Activated naive CD4-positive, alpha-beta T cell treated with anti-CD3 and anti-CD28 coated beads, Interleukin-2, amount 50 U/mL, for 72 hours (primary cell): ENCODE results near the gene SIN3A. TPM values are rescaled to one million over a fixed set of nuclear protein-coding genes. Genes with fewer than 3 reads are reported as not detected.
"Not testable (repeated sequence)": the region's sequence is repeated elsewhere in the genome, so short reads cannot be mapped to it uniquely, and the experiment has no call there.

Experiments
- ATAC-seq, 2 donors: fragments of 150-1000 bp; cut with Tn5 transposase; 2 replicates each; pipeline ENCODE4 v1.10.0; 2021; ENCODE audit warnings: mild to moderate bottlenecking in 2 of 2, moderate library complexity in 2 of 2
- DNase-seq, 2 donors: peaks; one replicate each; pipeline ENCODE4 v3.0.0; 2021 to 2022; ENCODE audit warnings: low spot score in 2 of 2
- H3K27ac Mint-ChIP-seq, 2 donors: one replicate each; pipeline ENCODE4 v1.8.0; 2022; ENCODE audit warnings: mild to moderate bottlenecking in 2 of 2, mixed read lengths in 2 of 2
- H3K36me3 Mint-ChIP-seq, 2 donors: one replicate each; pipeline ENCODE4 v1.8.0; 2022; ENCODE audit warnings: mixed read lengths in 2 of 2
- H3K9me3 Mint-ChIP-seq, 2 donors: one replicate each; pipeline ENCODE4 v1.8.0; 2022; ENCODE audit warnings: mixed read lengths in 2 of 2
- total RNA-seq, 2 donors: library from RNA; stranded (reverse); gene quantifications; one replicate each; pipeline ENCODE4 v1.2.3, GENCODE V29; 2022

The SIN3A gene
- total RNA-seq, 2 donors from 2014 or later: 104 to 123 TPM

DNA sequence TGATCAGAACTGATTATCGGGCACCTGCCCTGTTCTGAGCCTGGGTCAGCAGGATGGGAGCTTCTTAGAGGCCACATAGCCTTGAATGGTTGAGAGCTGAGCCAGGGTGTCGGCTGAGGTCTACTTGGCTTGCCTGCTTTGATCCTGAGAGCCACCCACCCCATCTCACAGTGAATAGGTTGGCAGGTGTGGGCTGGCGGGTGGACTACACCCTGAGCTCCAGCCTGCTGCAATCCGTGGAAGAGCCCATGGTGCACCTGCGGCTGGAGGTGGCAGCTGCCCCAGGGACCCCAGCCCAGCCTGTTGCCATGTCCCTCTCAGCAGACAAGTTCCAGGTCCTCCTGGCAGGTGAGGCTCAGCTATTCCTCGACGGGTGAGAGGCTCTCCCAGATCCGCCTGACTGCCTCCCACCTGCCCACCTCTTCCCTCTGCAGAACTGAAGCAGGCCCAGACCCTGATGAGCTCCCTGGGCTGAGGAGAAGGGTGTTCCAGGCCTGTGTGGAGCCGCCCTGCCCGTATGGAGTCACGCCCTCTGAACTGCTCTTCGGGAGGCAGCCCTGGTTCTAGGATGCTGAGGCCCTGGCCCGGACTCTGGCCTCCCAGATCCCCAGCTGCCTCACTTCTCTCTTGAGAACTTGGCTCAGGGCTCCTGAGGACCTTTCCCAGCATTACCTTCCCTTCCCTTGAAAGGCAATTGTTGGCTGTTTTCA is 111.8 kb downstream of the SIN3A start:
- Mint-ChIP-seq H3K27ac (no peak overlapping the region), H3K36me3 (peaks cover 0 to 5% of the 10 kb centered on the region in 2 donors), H3K9me3 (no peaks in the 10 kb centered on the region)
- DNase-seq (no peak), ATAC-seq (no peak)

DNA sequence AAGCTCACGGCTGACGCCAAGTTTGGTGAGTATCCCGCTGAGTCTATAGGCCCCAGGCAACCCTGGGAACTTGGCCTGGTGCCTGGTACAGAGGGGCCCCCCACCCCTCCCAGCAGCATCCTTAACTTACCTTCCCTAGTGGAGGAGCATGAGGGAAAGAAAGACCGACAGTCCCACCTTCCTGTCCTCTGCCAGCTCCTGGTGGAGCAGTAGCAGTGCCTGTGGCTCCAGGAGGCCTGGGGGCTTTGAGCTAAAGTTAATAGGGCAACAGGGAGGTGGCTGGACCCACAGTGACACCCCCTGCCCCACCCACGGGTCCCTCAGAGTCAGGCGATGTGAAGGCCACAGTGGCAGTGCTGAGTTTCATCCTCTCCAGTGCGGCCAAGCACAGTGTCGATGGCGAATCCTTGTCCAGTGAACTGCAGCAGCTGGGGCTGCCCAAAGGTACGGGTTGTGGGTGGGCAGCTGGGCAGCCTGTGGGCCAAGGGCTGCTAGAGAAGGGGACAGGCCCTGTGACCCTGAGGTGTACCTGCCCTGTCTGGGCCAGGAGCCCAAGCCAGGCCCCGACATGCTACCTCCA is 112.7 kb downstream of the SIN3A start:
- no peaks in the 10 kb centered on the region for H3K9me3 Mint-ChIP-seq
- peaks cover 0 to 5% of the 10 kb centered on the region in 2 donors for H3K36me3 Mint-ChIP-seq
- ATAC-seq (no peak), DNase-seq (no peak)
- no peak overlapping the region for H3K27ac Mint-ChIP-seq

DNA sequence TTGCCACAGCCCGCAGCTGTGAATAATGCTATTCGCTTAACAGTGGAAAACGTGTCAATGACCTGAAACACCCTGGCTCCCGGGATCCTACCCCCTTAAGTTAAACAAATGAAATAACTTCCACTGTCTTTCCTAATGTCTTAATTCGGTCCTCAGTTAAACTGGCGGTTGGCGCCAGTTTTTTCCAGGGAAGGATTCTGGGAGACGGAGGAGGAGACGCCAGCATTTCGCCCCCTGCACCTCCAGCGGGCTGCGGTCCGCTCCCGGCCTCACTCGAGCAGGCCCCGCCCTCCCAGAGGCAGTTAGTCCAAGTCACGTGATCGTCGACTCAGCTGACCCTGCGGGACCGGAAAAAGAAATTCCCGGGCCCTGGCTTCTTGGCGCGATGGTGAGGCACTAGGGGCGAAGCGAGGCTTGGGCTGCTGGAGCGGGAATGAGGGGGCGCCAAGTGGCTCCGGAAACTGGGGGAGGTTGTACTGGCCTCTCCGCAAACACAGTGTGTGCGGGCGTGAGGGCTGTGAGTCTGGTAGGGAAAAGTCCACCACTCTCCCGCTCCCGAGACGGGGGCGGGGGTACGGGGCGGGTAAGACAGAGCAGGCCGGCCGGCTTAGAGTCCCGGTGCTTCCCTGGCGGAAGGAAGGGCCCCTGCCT is 115.7 kb downstream of the SIN3A start, which contains the start of gene COMMD4:
Gene COMMD4, plus strand, starts transcription at position 359 of the 651 bp plus-strand sequence. Its CDS starts 27 bp downstream, at position 386.
- no peaks in the 10 kb centered on the region for H3K9me3 Mint-ChIP-seq
- H3K27ac Mint-ChIP-seq: peak within 1 kb of the TSS; percentile 91 to 100
- DNase-seq: peak; percentile 86 to 90
- H3K36me3 Mint-ChIP-seq: peaks cover 0 to 5% of the 10 kb centered on the region in 2 donors
- peak; percentile 91 to 92 for ATAC-seq

DNA sequence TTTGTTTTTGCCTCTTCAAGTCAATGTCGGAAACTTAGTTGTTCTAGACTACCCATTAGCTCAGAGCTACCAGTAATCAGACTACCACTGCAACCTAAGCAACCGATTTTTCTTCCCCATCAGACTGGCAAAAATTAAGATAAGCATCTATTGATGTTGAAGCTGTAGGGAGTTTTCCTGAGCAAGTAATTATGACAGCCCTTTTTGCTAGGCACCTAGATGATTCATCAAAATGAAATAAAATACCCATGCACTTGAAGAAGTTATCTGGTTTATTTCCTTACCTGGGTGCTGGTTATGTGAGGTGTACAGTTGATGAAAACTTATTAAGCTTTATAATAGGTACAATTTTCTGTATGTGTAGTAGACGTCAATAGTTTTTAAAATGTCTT is 116.2 kb downstream of the SIN3A start:
- ATAC-seq (no peak), DNase-seq (no peak)
- peaks cover 0 to 5% of the 10 kb centered on the region in 2 donors for H3K36me3 Mint-ChIP-seq
- no peaks in the 10 kb centered on the region for H3K9me3 Mint-ChIP-seq
- peak overlapping the region in 1 of 2 donors; percentile 91 for H3K27ac Mint-ChIP-seq

DNA sequence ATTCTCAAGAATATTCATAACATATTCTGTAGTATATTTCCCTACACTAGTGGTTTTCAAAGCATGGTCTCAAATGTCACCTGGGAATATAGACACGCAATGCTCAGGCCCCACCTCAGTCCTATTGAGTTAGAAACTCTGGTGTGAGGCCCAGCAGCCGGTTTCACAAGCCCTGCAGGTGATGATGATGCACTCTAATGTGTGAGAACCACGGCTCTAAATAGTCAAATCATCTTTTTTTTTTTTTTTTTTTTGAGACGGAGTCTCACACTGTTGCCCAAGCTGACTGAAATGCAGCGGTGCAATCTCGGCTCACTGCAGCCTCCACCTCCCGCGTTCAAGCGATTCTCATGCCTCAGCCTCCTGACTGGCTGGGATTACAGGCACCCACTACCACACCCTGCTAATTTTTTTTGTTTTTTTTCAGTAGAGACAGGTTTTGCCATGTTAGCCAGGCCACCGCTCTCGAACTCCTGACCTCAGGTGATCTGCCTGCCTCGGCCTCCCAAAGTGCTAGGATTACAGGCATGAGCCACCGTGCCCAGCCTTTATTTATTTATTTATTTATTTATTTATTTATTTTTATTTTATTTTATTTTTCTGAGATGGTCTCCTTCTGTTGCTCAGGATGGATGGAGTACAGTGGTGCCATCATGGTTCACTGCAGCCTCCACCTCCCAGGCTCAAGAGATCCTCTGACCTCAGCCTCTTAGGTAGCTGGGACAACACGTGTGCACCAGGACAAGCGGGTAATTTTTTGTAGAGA is 117.7 kb downstream of the SIN3A start:
- ATAC-seq, DNase-seq, H3K36me3 Mint-ChIP-seq, H3K9me3 Mint-ChIP-seq, H3K27ac Mint-ChIP-seq: not testable (repeated sequence)

DNA sequence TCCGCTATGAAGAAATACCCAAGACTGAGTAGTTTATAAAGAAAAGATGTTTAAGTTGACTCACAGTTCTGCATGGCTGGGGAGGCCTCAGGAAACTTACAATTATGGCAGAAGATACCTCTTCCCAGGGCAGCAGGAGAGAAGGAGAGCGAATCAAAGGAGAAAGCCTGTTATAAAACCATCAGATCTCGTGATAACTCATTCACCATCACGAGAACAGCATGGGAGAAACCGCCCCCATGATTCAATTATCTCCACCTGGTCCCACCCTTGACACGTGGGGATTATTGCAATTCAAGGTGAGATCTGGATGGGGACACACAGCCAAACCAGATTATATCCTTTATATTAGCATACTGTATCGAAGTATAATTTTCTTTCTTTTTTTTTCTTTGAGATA is 119.4 kb downstream of the SIN3A start:
- not testable (repeated sequence) for H3K9me3 Mint-ChIP-seq, H3K36me3 Mint-ChIP-seq, ATAC-seq, H3K27ac Mint-ChIP-seq, DNase-seq

DNA sequence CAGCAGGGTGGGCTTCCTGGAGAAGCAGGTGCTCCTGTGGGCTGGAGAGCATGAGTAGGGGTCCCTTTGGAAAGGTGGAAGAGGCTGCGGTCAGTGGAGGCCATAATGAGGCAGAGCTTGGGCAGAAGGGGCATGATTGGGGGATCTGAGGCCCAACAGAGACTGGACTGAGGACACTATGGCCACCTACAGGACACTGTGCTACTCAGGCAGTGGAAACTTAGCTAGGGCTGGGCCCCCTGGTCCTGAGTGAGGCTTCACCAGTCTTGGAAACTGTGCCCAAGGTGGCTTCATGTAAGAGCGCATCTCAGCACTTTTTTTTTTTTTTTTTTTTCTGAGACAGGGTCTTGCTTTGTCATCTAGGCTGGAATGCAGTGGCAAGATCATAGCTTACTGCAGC is 121.9 kb downstream of the SIN3A start:
- ATAC-seq: no peak
- Mint-ChIP-seq H3K9me3 (no peaks in the 10 kb centered on the region), H3K36me3 (no peaks in the 10 kb centered on the region), H3K27ac (no peak overlapping the region)
- DNase-seq: no peak

DNA sequence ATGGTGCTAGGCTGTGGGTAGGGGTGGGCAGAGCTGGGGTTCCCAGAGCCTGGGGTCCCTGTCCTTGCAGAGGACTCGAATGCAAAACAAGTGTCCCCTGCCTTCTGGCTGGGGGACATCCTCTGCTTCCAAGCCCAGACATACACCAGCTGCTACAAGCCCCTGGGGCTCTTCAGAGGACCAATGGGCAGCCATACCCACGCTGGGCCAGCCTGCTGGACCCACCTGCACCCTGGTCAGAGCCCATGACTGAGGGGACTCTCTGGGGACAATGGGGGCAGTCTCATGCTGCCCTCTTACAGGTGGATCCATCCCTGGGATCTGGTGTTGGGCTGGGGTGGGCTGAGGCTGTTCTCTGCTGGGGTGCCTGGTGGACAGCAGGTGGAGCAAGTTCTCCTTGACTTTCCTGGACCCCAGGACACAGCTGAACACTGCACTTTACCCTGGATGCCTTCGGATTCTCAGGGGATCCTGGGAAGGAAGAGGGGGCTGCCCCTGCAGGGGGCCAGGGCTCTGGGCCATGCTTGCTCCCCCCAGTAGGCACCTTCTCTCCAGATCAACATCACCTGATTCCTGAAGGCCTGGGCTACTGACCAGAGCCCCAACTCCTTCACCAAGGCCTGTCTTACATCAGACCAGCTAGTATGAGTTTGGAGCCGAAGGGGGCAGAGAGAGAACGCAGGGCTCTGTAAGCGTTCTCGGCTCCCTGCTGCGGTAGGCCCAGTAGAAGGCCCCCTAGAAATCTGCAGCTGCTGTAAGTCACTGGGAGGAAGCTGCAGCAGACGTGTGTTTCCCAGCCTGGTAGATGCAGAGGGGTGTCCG is 122.8 kb downstream of the SIN3A start:
- H3K9me3 Mint-ChIP-seq: no peaks in the 10 kb centered on the region
- ATAC-seq (no peak), DNase-seq (no peak)
- no peaks in the 10 kb centered on the region for H3K36me3 Mint-ChIP-seq
- H3K27ac Mint-ChIP-seq: no peak overlapping the region

DNA sequence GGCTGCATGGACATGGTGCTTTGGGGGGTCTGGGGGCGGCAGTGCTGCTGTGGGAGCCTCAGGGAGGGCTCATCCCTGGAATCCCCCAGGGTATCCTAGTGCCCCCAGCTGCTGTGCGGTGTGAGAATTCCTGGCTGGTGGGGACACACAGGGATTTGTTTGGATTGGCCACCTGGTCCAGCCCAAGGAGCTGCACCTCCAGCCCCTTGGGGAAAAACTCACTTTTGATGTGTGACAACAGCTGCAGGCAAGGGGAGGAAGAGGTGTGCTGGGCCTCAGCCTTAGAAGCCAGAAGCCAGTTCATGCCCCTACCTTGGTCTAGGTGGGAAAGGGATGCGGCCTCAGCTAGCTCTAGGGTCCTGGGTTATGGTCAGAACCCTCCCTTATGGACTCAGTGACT is 124.0 kb downstream of the SIN3A start:
- ATAC-seq: no peak
- Mint-ChIP-seq H3K36me3 (no peaks in the 10 kb centered on the region), H3K27ac (peak overlapping the region in 1 of 2 donors; percentile 29), H3K9me3 (no peaks in the 10 kb centered on the region)
- DNase-seq: no peak

DNA sequence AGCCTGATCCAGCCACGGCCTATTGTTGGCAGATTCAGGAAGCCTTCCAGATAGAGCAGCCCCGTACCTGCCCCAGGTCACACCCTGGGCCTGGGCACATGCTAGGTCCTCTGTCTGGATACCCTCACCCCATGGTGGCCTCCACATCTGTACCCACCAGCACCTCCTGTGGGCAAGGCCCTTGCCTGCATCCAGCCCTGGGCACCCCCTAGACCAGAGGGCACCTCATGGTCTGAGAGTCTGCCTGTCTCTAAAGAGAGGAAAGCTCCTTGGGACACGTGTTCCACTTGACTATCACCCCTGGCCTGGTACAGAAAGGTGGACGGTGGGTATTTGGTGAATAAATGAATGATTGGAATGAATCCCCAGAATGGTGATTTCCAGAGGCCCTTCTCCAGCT is 124.5 kb downstream of the SIN3A start:
- H3K9me3 Mint-ChIP-seq: no peaks in the 10 kb centered on the region
- DNase-seq (no peak), ATAC-seq (no peak)
- no peak overlapping the region for H3K27ac Mint-ChIP-seq
- H3K36me3 Mint-ChIP-seq: no peaks in the 10 kb centered on the region

DNA sequence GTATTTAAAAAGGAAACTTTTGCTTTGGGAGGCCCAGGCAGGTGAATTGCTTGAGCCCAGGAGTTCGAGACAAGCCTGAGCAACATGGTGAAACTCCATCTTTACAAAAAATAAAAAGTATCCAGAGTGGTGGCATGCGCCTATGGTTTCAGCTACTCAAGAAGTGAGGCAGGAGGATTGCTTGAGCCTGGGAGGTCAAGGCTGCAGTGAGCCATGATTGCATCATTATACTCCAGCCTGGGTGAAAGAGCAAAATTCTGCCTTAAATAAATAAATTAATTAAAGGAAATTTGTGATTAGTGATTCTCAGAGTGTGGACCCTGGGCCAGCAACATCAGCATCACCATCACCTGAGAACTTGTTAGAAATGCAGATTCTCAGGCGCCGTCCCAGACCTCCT is 125.6 kb downstream of the SIN3A start:
- no peak for DNase-seq
- Mint-ChIP-seq H3K9me3 (no peaks in the 10 kb centered on the region), H3K27ac (no peak overlapping the region), H3K36me3 (no peaks in the 10 kb centered on the region)
- ATAC-seq: no peak

DNA sequence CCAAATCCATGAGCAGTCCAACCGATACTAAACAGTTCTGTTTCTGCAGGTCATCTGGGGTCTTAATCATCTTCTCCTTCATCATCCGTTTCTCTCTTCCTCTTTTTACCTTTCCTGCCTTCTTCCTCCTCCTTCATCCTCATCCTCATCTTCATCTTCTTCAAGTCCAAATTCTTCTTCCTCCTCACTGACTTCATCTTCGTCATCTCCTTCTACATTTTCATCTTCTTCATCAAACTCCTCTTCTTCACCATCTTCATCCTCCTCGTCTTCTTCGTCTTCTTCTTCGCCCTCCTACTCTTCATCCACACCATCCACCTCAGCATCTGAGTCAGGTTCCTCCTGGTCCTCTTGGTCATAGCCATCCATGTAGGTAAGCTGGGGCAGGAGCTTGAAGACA is 129.8 kb downstream of the SIN3A start:
- no peaks in the 10 kb centered on the region for H3K36me3 Mint-ChIP-seq
- DNase-seq: no peak
- no peak overlapping the region for H3K27ac Mint-ChIP-seq
- no peak for ATAC-seq
- H3K9me3 Mint-ChIP-seq: no peaks in the 10 kb centered on the region

Other genes starting within 250 kb of the SIN3A start
- gene C15orf39, start 249.8 kb downstream of the SIN3A start, total RNA-seq: 10 to 100 TPM; 17.5 to 22.8 TPM
- gene GOLGA6C, start 193.4 kb downstream of the SIN3A start, total RNA-seq: under 1 TPM in 1 of 2 donors, not detected in 1; 0.11 TPM
- gene GOLGA6D, start 168.9 kb downstream of the SIN3A start, total RNA-seq: under 1 TPM in 1 of 2 donors, not detected in 1; 0.14 TPM
- gene COMMD4, start 115.6 kb downstream of the SIN3A start, total RNA-seq: 100 to 1,000 TPM in 1 of 2 donors, 10 to 100 TPM in 1; 85.6 to 122 TPM
- 10 to 100 TPM in 1 of 2 donors, 1 to 10 TPM in 1; 9.4 to 20.4 TPM for gene NEIL1, start 104.7 kb downstream of the SIN3A start, total RNA-seq
- 100 to 1,000 TPM; 106 to 167 TPM for gene MAN2C1, start 83.1 kb downstream of the SIN3A start, total RNA-seq
- gene PTPN9, start 127.6 kb upstream of the SIN3A start, total RNA-seq: 10 to 100 TPM; 11.6 to 14.4 TPM
- 10 to 100 TPM; 36.1 to 37.3 TPM for gene SNUPN, start 174.0 kb upstream of the SIN3A start, total RNA-seq
- gene IMP3, start 188.5 kb upstream of the SIN3A start, total RNA-seq: 10 to 100 TPM; 66.5 to 93.8 TPM
- 1 to 10 TPM; 3.1 to 4.0 TPM for gene SNX33, start 196.2 kb upstream of the SIN3A start, total RNA-seq